NCI-H2196 (cell line): Measurements from ENCODE around the gene PDCL2.
A peak's percentile ranks its signal among the peaks of the same experiment; 100 is the strongest.
"Not testable (repeated sequence)": the region's sequence is repeated elsewhere in the genome, so short reads cannot be mapped to it uniquely, and the experiment has no call there.

Experiments
- DNase-seq: peaks from one replicate; lab custom pipeline; 2025; ENCODE audit not compliant: unreplicated experiment; lab: John Stamatoyannopoulos, UW

PDCL2 gene

GRCh38 chr4:55598641-55599040 lies 6.6 kb upstream of the PDCL2 start:
- DNase-seq: no peak

GRCh38 chr4:55588160-55588559 lies 3.9 kb downstream of the PDCL2 start:
- DNase-seq: no peak

- not testable (repeated sequence) for DNase-seq
These were observed 9.3 kb downstream of the PDCL2 start for GRCh38 chr4:55582773-55583172.

- DNase-seq: no peak
These were observed 13.6 kb downstream of the PDCL2 start for GRCh38 chr4:55578341-55579010.

GRCh38 chr4:55575513-55575912 lies 16.5 kb downstream of the PDCL2 start:
- DNase-seq: no peak

GRCh38 chr4:55574252-55574651 lies 17.8 kb downstream of the PDCL2 start:
- no peak for DNase-seq

GRCh38 chr4:55571806-55572205 lies 20.2 kb downstream of the PDCL2 start:
- no peak for DNase-seq

GRCh38 chr4:55568905-55569504 lies 23.0 kb downstream of the PDCL2 start:
- no peak for DNase-seq

- DNase-seq: no peak
These were observed 30.2 kb downstream of the PDCL2 start for GRCh38 chr4:55561889-55562288.

GRCh38 chr4:55560096-55560495 lies 31.9 kb downstream of the PDCL2 start:
- DNase-seq: no peak

- DNase-seq: no peak
These were observed 37.5 kb downstream of the PDCL2 start for GRCh38 chr4:55554453-55555030.

GRCh38 chr4:55553441-55554201 lies 38.4 kb downstream of the PDCL2 start:
- DNase-seq: no peak

GRCh38 chr4:55551964-55552363 lies 40.1 kb downstream of the PDCL2 start:
- DNase-seq: not testable (repeated sequence)

- no peak for DNase-seq
These were observed 42.2 kb downstream of the PDCL2 start for GRCh38 chr4:55549888-55550287.

- DNase-seq: no peak
These were observed 44.1 kb downstream of the PDCL2 start for GRCh38 chr4:55547918-55548317.

GRCh38 chr4:55547466-55547770 lies 44.6 kb downstream of the PDCL2 start:
- DNase-seq: no peak

GRCh38 chr4:55546756-55547465 lies 45.1 kb downstream of the PDCL2 start, which contains the start of gene CLOCK:
Gene CLOCK, minus strand, starts transcription at chr4:55546909. Its CDS starts 64,124 bp downstream, at chr4:55482785.
- peak; percentile 68 for DNase-seq

GRCh38 chr4:55546506-55546755 lies 45.6 kb downstream of the PDCL2 start:
- no peak for DNase-seq

- peak; percentile 37 for DNase-seq
These were observed 46.2 kb downstream of the PDCL2 start for GRCh38 chr4:55545641-55546505.

- DNase-seq: no peak
These were observed 46.9 kb downstream of the PDCL2 start for GRCh38 chr4:55545151-55545550.

- DNase-seq: no peak
These were observed 48.2 kb downstream of the PDCL2 start for GRCh38 chr4:55543858-55544257.
